SK-N-SH treated with all-trans-retinoic acid at 6 μM for 48 hours (cell line): Measurements from ENCODE around the gene ADPRS.

ENCODE experiments used
- ATAC-seq: fragments of 200-7000 bp; cut with Tn5 transposase; 3 replicates; pipeline ENCODE4 v1.9.1; 2020; ENCODE audit warnings: mild to moderate bottlenecking, moderate library complexity
- ARNTL ChIP-seq: fragments of 450-650 bp; formaldehyde crosslinking; IDR thresholded peaks from 2 replicates; pipeline ENCODE4 v1.5.0; 2020; ENCODE audit warnings: low read depth, mild to moderate bottlenecking, moderate library complexity, borderline replicate concordance
- BACH2 ChIP-seq: fragments of 250-450 bp; sonication (Bioruptor Pico); IDR thresholded peaks from 2 replicates; pipeline ENCODE4 v1.9.0; 2021; ENCODE audit warnings: mild to moderate bottlenecking, borderline replicate concordance
- CREB5 ChIP-seq: fragments of 250-450 bp; sonication (Bioruptor Pico); IDR thresholded peaks from 2 replicates; pipeline ENCODE4 v1.5.1; 2020; ENCODE audit warnings: low read depth, mild to moderate bottlenecking, moderate library complexity
- CSDC2 ChIP-seq: fragments of 250-450 bp; sonication (Bioruptor Pico); IDR thresholded peaks from 2 replicates; pipeline ENCODE4 v1.5.0; 2020; ENCODE audit warnings: mild to moderate bottlenecking, moderate library complexity
- CSRNP3 ChIP-seq: fragments of 250-450 bp; sonication (Bioruptor Pico); IDR thresholded peaks from 2 replicates; pipeline ENCODE4 v1.5.1; 2021; ENCODE audit warnings: mild to moderate bottlenecking, moderate library complexity
- GLIS3 ChIP-seq: fragments of 250-450 bp; sonication (Bioruptor Pico); IDR thresholded peaks from 2 replicates; pipeline ENCODE4 v1.5.0; 2020; ENCODE audit warnings: mild to moderate bottlenecking, moderate library complexity
- ISL1 ChIP-seq: fragments of 250-450 bp; sonication (Bioruptor Pico); IDR thresholded peaks from 2 replicates; pipeline ENCODE4 v2.1.2; 2022; ENCODE audit warnings: mild to moderate bottlenecking, moderate library complexity
- PATZ1 ChIP-seq: fragments of 250-450 bp; sonication (Bioruptor Pico); IDR thresholded peaks from 2 replicates; pipeline ENCODE4 v1.8.0; 2020; ENCODE audit warnings: mild to moderate bottlenecking, moderate library complexity, borderline replicate concordance
- POU6F1 ChIP-seq: fragments of 250-450 bp; sonication (Bioruptor Pico); IDR thresholded peaks from 2 replicates; pipeline ENCODE4 v1.8.0; 2021; ENCODE audit warnings: low read depth, mild to moderate bottlenecking, moderate library complexity, borderline replicate concordance
- PPARA ChIP-seq: fragments of 250-450 bp; sonication (Bioruptor Pico); IDR thresholded peaks from 2 replicates; pipeline ENCODE4 v1.5.0; 2020; ENCODE audit warnings: mild to moderate bottlenecking, borderline replicate concordance
- RARB ChIP-seq: fragments of 250-450 bp; sonication (Bioruptor Pico); IDR thresholded peaks from 2 replicates; pipeline ENCODE4 v1.8.0; 2021; ENCODE audit warnings: mild to moderate bottlenecking, moderate library complexity
- SNAI2 ChIP-seq: fragments of 250-450 bp; sonication (Bioruptor Pico); IDR thresholded peaks from 2 replicates; pipeline ENCODE4 v1.5.0; 2020; ENCODE audit warnings: mild to moderate bottlenecking, moderate library complexity
- TOX ChIP-seq: fragments of 250-450 bp; sonication (Bioruptor Pico); IDR thresholded peaks from 2 replicates; pipeline ENCODE4 v1.8.0; 2021; ENCODE audit warnings: mild to moderate bottlenecking, moderate library complexity, borderline replicate concordance
- TSHZ2 ChIP-seq: fragments of 250-450 bp; sonication (Bioruptor Pico); IDR thresholded peaks from 2 replicates; pipeline ENCODE4 v1.5.0; 2020; ENCODE audit warnings: mild to moderate bottlenecking, moderate library complexity
- ZC3H10 ChIP-seq: fragments of 250-450 bp; sonication (Bioruptor Pico); IDR thresholded peaks from 2 replicates; pipeline ENCODE4 v1.5.1; 2021; ENCODE audit warnings: mild to moderate bottlenecking, moderate library complexity
- ZFP3 ChIP-seq: fragments of 250-450 bp; sonication (Bioruptor Pico); IDR thresholded peaks from 2 replicates; pipeline ENCODE4 v1.5.0; 2020; ENCODE audit warnings: mild to moderate bottlenecking, moderate library complexity
- ZFP30 ChIP-seq: fragments of 450-650 bp; formaldehyde crosslinking; IDR thresholded peaks from 2 replicates; pipeline ENCODE4 v1.5.0; 2022; ENCODE audit warnings: mild to moderate bottlenecking, moderate library complexity
- ZNF70 ChIP-seq: fragments of 450-650 bp; formaldehyde crosslinking; IDR thresholded peaks from 2 replicates; pipeline ENCODE4 v1.5.0; 2020; ENCODE audit warnings: mild to moderate bottlenecking, moderate library complexity

Gene ADPRS

GRCh38 chr1:36137776-36138175 is 49.1 kb downstream of the ADPRS start:
- TF ChIP-seq ZFP30 (no peak), TSHZ2 (no peak), PATZ1 (CRISPR knock-in tag) (no peak), GLIS3 (CRISPR knock-in tag) (no peak)
- ATAC-seq: no peak

- TF ChIP-seq ZFP30: no peak
- no peak for TF ChIP-seq ARNTL (CRISPR knock-in tag)
- no peak for TF ChIP-seq ISL1
- no peak for TF ChIP-seq BACH2
- no peak for TF ChIP-seq CSRNP3 (CRISPR knock-in tag)
- no peak for TF ChIP-seq TSHZ2
- no peak for TF ChIP-seq PPARA (CRISPR knock-in tag)
- no peak for TF ChIP-seq POU6F1 (CRISPR knock-in tag)
- TF ChIP-seq ZC3H10 (CRISPR knock-in tag): no peak
- ATAC-seq: no peak
Measured at GRCh38 chr1:36139521-36139920, 50.8 kb downstream of the ADPRS start.

- ATAC-seq: no peak
- TF ChIP-seq TSHZ2: no peak
- TF ChIP-seq CSDC2 (CRISPR knock-in tag): no peak
- TF ChIP-seq GLIS3 (CRISPR knock-in tag): no peak
- TF ChIP-seq POU6F1 (CRISPR knock-in tag): no peak
- no peak for TF ChIP-seq BACH2
- no peak for TF ChIP-seq ZNF70
- no peak for TF ChIP-seq PATZ1 (CRISPR knock-in tag)
- no peak for TF ChIP-seq ZFP30
- TF ChIP-seq RARB (CRISPR knock-in tag): no peak
- no peak for TF ChIP-seq CREB5 (CRISPR knock-in tag)
- TF ChIP-seq ZFP3: no peak
- TF ChIP-seq PPARA (CRISPR knock-in tag): no peak
- no peak for TF ChIP-seq SNAI2 (CRISPR knock-in tag)
- TF ChIP-seq TOX: no peak
- TF ChIP-seq ZC3H10 (CRISPR knock-in tag): no peak
Measured at GRCh38 chr1:36142121-36142520, 53.4 kb downstream of the ADPRS start.
